Spleen (tissue), 11 donors: ENCODE results near the gene MAPK4. TPM values are rescaled to one million over a fixed set of nuclear protein-coding genes. Genes with fewer than 3 reads are reported as not detected.
A peak's percentile ranks its signal among the peaks of the same experiment; 100 is the strongest.

Experiments used
- DNase-seq: peaks from one replicate; pipeline ENCODE4 v3.0.0-alpha.2; 2020
- H3K27ac ChIP-seq, 8 donors: fragments of 200-600 bp; sonication (generic) in 7 of 8; 1 replicate in 4 of 8; 2 replicates in 4 of 8; pipeline versions ENCODE4 v1.5.0 to v1.8.0; 2016 to 2021; ENCODE audit warnings: inconsistent platforms in 4 of 8, mild to moderate bottlenecking in 4 of 8, moderate library complexity in 1 of 8
- H3K27me3 ChIP-seq, 7 donors: fragments of 200-600 bp; sonication (generic) in 6 of 7; replicated peaks in 1 of 7; 1 replicate in 4 of 7; 2 replicates in 3 of 7; pipeline versions ENCODE4 v1.5.0 to v1.8.0; 2016 to 2021; ENCODE audit warnings: inconsistent platforms in 3 of 7, mild to moderate bottlenecking in 1 of 7
- H3K36me3 ChIP-seq, 6 donors: fragments of 200-600 bp; sonication (generic) in 5 of 6; 1 replicate in 4 of 6; 2 replicates in 2 of 6; pipeline versions ENCODE4 v1.5.0 to v1.8.0; 2016 to 2021; ENCODE audit warnings: inconsistent platforms in 2 of 6
- H3K4me1 ChIP-seq, 6 donors: fragments of 200-600 bp; sonication (generic) in 5 of 6; 1 replicate in 3 of 6; 2 replicates in 3 of 6; pipeline versions ENCODE4 v1.5.0 to v1.8.0; 2016 to 2021; ENCODE audit warnings: inconsistent platforms in 3 of 6
- H3K4me3 ChIP-seq, 8 donors: fragments of 200-600 bp; sonication (generic) in 7 of 8; 1 replicate in 4 of 8; 2 replicates in 4 of 8; pipeline versions ENCODE4 v1.5.0 to v1.8.0; 2016 to 2021; ENCODE audit warnings: inconsistent platforms in 4 of 8, mild to moderate bottlenecking in 4 of 8, moderate library complexity in 2 of 8
- H3K9me3 ChIP-seq, 8 donors: fragments of 200-600 bp; sonication (generic) in 7 of 8; 1 replicate in 4 of 8; 2 replicates in 4 of 8; pipeline versions ENCODE4 v1.5.0 to v1.8.0; 2016 to 2021; ENCODE audit warnings: inconsistent platforms in 4 of 8
- POLR2A ChIP-seq, 3 donors: fragments of 450-650 bp; IDR thresholded peaks; one replicate each; pipeline ENCODE4 v1.5.1; 2017; ENCODE audit warnings: antibody characterized with exemption in 3 of 3, mild to moderate bottlenecking in 1 of 3
- POLR2AphosphoS5 ChIP-seq, 3 donors: sonication (generic); formaldehyde crosslinking; IDR thresholded peaks; one replicate each; pipeline ENCODE4 v1.5.1; 2017; ENCODE audit warnings: antibody characterized with exemption in 3 of 3
- WGBS, 5 donors: extraction: QIAGEN DNeasy Blood & Tissue Kit in 3 of 5; methylation state at CpG; one replicate each; pipeline versions ENCODE4 v1.1.5 to v1.1.7; 2013 to 2018; 5-methylcytosine and 5-hydroxymethylcytosine counted together
- intact Hi-C: fragments of 100-400 bp; cut with DNase I; formaldehyde crosslinking; loops from one replicate; pipeline ENCODE4 v1.15.0; 2023; ENCODE audit warnings: low total_unique reads
- polyA plus RNA-seq, 3 donors: library from polyadenylated mRNA; stranded (reverse); fragments of 200-250 nt; gene quantifications; one replicate each; pipeline ENCODE4 v1.2.1, GENCODE V29; 2013
- total RNA-seq, 7 donors: library from RNA; depleted of rRNA in 3 of 7; stranded (reverse); fragments of >200 nt in 3 of 7; fragmentation: NEBNext Ultra II Directional in 4 of 7; extraction: Animal tissue kit (Norgen Biotek cat#: 25700) in 4 of 7; gene quantifications; one replicate each; pipeline versions ENCODE4 v1.1.0 to v1.2.1, GENCODE V29; 2016 to 2021
- TF ChIP-seq, protein P1 (sequence below), 11 experiments: fragments of 200-600 bp in 7 of 11; fragments of 450-650 bp in 4 of 11; sonication (generic) in 4 of 11; IDR thresholded peaks in 8 of 11; conservative IDR thresholded peaks in 3 of 11; 1 replicate in 7 of 11; 2 replicates in 4 of 11; pipeline versions ENCODE4 v1.4.0 to v1.8.0; 2016 to 2021; ENCODE audit warnings: antibody characterized with exemption in 11 of 11, inconsistent platforms in 4 of 11, mild to moderate bottlenecking in 1 of 11
- donor health status: healthy with polysubstance abuse.
- donor health status: DM: no; HTN: no; CAD: no; lungs with moderate emphysema.
- donor health status: DM: no; HTN: no; CAD: no.
- donor health status: Bipolar disorder and iron deficiency.
- donor health status: healthy.
- donor health status: DM: no; HTN: no; CAD: no.
- donor health status: DM: yes; HTN: yes; CAD: no.

Gene MAPK4
- total and polyA plus RNA-seq, 10 donors, result 0.02 to 0.29 (median 0.20) TPM; not detected in 4

DNA sequence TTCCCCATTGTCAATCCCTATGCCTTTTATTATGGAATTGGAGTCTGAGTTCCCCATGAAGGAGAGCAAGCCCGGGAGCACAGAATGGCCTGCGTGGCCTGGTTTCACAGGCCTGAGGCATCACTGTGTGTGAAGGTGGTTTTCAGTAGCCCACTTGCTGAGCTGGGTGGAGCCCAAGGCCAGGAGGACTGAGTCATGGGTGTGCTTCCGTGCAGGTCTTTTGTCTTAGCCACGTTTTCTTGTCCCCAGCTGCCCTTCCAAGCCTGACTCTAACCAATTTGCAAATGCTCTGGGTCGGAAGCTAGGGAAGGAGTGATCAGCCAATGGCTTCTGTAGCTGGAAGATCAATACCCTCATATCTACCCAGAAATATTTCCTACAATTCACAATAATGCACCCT is 119.2 kb downstream of the MAPK4 start:
- intact Hi-C loops, result no loop called here
- Histone ChIP-seq H3K27me3 (peaks cover 0 to 6% (median 0%) of the 10 kb centered on the region in 7 donors), H3K9me3 (no peaks in the 10 kb centered on the region), H3K4me1 (no peaks in the 10 kb centered on the region), H3K36me3 (no peaks in the 10 kb centered on the region), H3K27ac (no peak overlapping the region), H3K4me3 (no peak overlapping the region)
- TF ChIP-seq POLR2AphosphoS5 (IDR thresholded peaks at IDR 0.05) (no peak), POLR2A (IDR thresholded peaks at IDR 0.05) (no peak)
- peak; percentile 27 for DNase-seq
- WGBS, 5 donors, result 85 to 91% (median 86%) methylated on average over 5 of the region's 5 CpGs

DNA sequence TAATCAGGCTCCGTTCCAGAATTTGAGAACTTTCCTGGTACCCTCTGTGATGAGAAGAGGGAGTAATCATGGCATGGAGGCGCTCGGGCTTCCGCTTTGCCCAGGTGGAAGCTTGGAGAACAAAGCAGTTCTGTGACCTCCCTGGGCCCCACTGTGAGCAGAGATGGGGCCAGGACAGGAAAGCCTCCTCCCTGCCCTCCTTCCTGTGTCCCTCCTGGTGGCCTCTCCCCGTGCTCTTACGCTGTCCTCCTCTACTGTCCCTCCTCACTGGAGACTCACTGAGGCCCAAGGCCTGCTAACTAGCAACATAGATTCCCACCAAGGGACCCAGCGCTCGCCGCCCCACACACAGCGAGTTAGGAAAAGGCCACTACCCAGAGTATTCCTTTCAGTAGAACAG is 119.8 kb downstream of the MAPK4 start:
- Histone ChIP-seq H3K36me3 (no peaks in the 10 kb centered on the region), H3K27ac (no peak overlapping the region), H3K9me3 (no peaks in the 10 kb centered on the region), H3K4me1 (no peaks in the 10 kb centered on the region), H3K4me3 (no peak overlapping the region), H3K27me3 (peaks cover 0 to 10% (median 0%) of the 10 kb centered on the region in 7 donors)
- intact Hi-C loops, result no loop called here
- peak; percentile 38 for DNase-seq
- TF ChIP-seq, protein P1, sequence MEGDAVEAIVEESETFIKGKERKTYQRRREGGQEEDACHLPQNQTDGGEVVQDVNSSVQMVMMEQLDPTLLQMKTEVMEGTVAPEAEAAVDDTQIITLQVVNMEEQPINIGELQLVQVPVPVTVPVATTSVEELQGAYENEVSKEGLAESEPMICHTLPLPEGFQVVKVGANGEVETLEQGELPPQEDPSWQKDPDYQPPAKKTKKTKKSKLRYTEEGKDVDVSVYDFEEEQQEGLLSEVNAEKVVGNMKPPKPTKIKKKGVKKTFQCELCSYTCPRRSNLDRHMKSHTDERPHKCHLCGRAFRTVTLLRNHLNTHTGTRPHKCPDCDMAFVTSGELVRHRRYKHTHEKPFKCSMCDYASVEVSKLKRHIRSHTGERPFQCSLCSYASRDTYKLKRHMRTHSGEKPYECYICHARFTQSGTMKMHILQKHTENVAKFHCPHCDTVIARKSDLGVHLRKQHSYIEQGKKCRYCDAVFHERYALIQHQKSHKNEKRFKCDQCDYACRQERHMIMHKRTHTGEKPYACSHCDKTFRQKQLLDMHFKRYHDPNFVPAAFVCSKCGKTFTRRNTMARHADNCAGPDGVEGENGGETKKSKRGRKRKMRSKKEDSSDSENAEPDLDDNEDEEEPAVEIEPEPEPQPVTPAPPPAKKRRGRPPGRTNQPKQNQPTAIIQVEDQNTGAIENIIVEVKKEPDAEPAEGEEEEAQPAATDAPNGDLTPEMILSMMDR (IDR thresholded peaks at IDR 0.05 in 8 of 11, conservative IDR thresholded peaks at IDR 0.05 in 3 of 11), result no peak
- TF ChIP-seq POLR2A (IDR thresholded peaks at IDR 0.05) (no peak), POLR2AphosphoS5 (IDR thresholded peaks at IDR 0.05) (no peak)
- WGBS, 5 donors, result 85 to 89% (median 86%) methylated on average over 10 of the region's 10 CpGs

DNA sequence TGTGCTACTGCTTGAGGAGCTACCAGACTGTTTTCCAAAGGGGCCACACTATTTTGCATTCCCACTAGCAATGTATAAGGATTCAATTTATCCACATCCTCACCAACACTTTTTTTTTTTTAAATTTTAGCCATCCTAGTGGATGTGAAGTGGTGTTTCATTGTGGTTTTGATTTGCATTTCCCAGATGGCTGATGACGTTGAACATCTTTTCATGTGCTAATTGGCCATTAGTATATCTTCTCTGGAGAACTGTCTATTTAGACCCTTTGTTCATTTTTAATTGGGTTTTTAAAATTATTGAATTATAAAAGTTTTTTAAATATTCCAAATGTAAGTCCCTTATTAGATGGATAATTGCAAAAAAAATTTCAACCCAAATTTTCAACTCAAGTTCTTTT is 121.1 kb downstream of the MAPK4 start:
- TF ChIP-seq, protein P1 (IDR thresholded peaks at IDR 0.05 in 8 of 11, conservative IDR thresholded peaks at IDR 0.05 in 3 of 11), result no peak
- TF ChIP-seq POLR2A (IDR thresholded peaks at IDR 0.05) (no peak), POLR2AphosphoS5 (IDR thresholded peaks at IDR 0.05) (no peak)
- no peaks in the 10 kb centered on the region for H3K36me3 ChIP-seq

GRCh38 chr18:50682852-50683251 is 123.0 kb downstream of the MAPK4 start:
- Histone ChIP-seq H3K4me3 (no peak overlapping the region), H3K27ac (no peak overlapping the region), H3K36me3 (no peaks in the 10 kb centered on the region), H3K4me1 (no peaks in the 10 kb centered on the region), H3K9me3 (no peaks in the 10 kb centered on the region), H3K27me3 (peaks cover 0 to 17% (median 0%) of the 10 kb centered on the region in 7 donors)
- intact Hi-C loops, result no loop called here
- WGBS, 5 donors, result 72 to 100% (median 79%) methylated on average over 1 of the region's 1 CpG
- TF ChIP-seq, protein P1 (IDR thresholded peaks at IDR 0.05 in 8 of 11, conservative IDR thresholded peaks at IDR 0.05 in 3 of 11), result no peak
- TF ChIP-seq POLR2A (IDR thresholded peaks at IDR 0.05) (no peak), POLR2AphosphoS5 (IDR thresholded peaks at IDR 0.05) (no peak)
- DNase-seq, result no peak

More for the DNA sequence above, 121.1 kb downstream of the MAPK4 start:
- H3K27me3 ChIP-seq, result peaks cover 0 to 10% (median 0%) of the 10 kb centered on the region in 7 donors
- no peaks in the 10 kb centered on the region for H3K9me3 ChIP-seq
- WGBS, 5 donors, result 71 to 88% (median 78%) methylated on average over 1 of the region's 1 CpG
- H3K4me3 ChIP-seq, result no peak overlapping the region
- no peak for DNase-seq
- intact Hi-C loops, result no loop called here
- H3K4me1 ChIP-seq, result no peaks in the 10 kb centered on the region
- no peak overlapping the region for H3K27ac ChIP-seq

GRCh38 chr18:50686409-50686808 is 126.5 kb downstream of the MAPK4 start:
- H3K4me1 ChIP-seq, result no peaks in the 10 kb centered on the region
- peaks cover 0 to 18% (median 0%) of the 10 kb centered on the region in 7 donors for H3K27me3 ChIP-seq
- H3K36me3 ChIP-seq, result no peaks in the 10 kb centered on the region
- H3K27ac ChIP-seq, result no peak overlapping the region
- H3K4me3 ChIP-seq, result no peak overlapping the region
- 74 to 86% (median 83%) methylated on average over 8 of the region's 8 CpGs for WGBS, 5 donors
- DNase-seq, result no peak
- H3K9me3 ChIP-seq, result no peaks in the 10 kb centered on the region
- intact Hi-C loops, result no loop called here
- TF ChIP-seq POLR2AphosphoS5 (IDR thresholded peaks at IDR 0.05) (no peak), POLR2A (IDR thresholded peaks at IDR 0.05) (no peak)
- TF ChIP-seq, protein P1 (IDR thresholded peaks at IDR 0.05 in 8 of 11, conservative IDR thresholded peaks at IDR 0.05 in 3 of 11), result no peak
